CD4-positive, alpha-beta T cell treated with Interleukin-15 for 1 hour (primary cell): ENCODE data around the gene KRIT1.
"Not testable (repeated sequence)": the region's sequence is repeated elsewhere in the genome, so short reads cannot be mapped to it uniquely, and the experiment has no call there.

Experiments used
- DNase-seq: peaks from one replicate; pipeline ENCODE4 v3.0.0-alpha.2; 2020

Gene KRIT1

DNA sequence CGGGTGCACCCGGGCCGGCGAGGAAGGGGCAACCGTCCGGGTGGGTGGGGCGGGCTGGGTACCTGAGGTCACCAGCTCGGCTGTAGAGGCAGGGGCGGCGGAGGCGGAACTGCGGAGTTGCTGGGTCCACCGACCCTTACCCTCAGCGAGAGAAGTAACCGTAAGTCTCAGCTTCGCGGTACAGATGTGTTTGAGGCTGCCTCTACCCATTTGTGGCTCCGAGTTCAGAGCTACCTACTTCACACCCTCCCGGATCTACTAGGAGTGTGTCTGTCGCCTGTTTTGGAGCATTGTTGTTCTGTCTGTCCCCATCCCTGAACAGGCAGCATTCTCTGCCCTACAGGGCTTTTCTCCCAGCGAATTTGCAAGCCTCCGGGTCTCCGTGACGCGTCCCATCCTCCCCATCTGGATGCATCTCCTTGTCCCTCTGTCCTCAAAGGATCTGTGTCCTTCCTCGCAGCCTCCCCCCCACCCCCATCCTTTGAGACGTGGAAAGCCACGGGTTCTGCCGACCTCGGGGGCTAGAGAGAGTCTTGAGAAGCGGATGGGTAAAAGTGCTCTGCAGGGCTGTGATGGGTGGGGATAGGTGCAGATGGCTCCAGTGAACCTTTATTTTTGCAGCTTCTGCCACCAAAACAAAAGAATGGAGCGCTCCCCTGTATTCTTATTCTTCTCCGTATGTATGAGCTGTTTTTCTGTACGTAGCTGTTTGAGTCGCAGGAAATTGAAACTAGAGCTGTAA lies 817 bp upstream of the KRIT1 start:
- peak; percentile 19 for DNase-seq

GRCh38 chr7:92244808-92245486 lies 767 bp downstream of the KRIT1 start:
- DNase-seq, result no peak

DNA sequence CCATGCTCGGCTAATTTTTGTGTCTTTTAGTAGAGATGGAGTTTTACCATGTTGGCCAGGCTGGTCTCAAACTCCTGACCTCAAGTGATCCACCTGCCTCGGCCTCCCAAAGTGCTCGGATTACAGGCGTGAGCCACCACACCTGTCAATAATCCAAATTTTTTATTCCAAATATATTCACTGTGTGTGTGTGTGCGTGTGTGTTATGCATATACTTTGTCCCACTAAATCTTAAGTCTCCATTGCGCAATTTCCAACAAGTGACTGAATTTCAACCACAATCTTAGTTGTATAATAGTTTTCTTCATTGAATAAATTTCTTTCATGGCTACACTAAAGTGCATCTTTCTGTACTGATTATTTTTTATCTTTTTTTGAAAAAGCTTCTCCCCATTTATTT lies 2.7 kb downstream of the KRIT1 start:
- no peak for DNase-seq

- DNase-seq, result no peak
Observed at GRCh38 chr7:92230547-92230946, 15.2 kb downstream of the KRIT1 start.

DNA sequence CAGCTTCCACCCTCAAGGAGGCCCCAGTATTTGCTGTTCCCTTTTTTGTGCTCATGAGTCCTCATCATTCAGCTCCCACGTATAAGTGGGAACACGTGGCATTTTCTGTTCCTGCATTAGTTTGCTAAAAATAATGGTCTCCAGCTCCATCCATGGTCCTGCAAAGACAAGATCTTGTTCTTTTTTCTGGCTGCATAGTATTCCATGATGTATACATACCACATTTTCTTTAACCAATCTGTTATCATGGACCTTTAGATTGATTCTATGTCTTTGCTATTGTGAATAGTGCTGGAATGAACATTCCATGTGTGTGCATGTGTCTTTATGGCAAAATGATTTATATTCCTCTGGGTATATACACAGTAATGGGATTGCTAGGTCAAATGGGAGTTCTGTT lies 17.0 kb downstream of the KRIT1 start:
- no peak for DNase-seq

GRCh38 chr7:92228100-92228499 lies 17.6 kb downstream of the KRIT1 start:
- no peak for DNase-seq

GRCh38 chr7:92226981-92227380 lies 18.7 kb downstream of the KRIT1 start:
- DNase-seq, result no peak

GRCh38 chr7:92221766-92222165 lies 23.9 kb downstream of the KRIT1 start:
- DNase-seq, result no peak

DNA sequence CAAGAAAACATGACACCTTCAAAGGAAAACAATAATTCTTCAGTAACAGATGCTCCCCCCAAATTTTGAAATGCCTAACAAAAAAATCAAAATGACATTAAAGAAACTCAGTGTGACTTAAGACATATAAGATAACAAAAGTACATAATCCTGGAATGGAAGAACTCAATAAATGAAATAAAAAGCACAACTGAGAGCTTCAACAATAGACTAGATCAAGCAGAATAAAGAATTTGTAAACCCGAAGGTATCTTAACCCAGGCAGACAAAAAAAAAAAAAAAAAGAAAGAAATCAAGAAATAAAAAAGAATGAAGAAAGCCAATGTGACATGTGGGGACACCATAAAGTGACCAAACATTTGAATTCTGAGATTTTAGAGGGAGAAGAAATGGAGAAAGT lies 39.0 kb downstream of the KRIT1 start:
- DNase-seq, result no peak

GRCh38 chr7:92205987-92206386 lies 39.7 kb downstream of the KRIT1 start:
- DNase-seq, result no peak

- no peak for DNase-seq
Observed at GRCh38 chr7:92200791-92201190, 44.9 kb downstream of the KRIT1 start.

DNA sequence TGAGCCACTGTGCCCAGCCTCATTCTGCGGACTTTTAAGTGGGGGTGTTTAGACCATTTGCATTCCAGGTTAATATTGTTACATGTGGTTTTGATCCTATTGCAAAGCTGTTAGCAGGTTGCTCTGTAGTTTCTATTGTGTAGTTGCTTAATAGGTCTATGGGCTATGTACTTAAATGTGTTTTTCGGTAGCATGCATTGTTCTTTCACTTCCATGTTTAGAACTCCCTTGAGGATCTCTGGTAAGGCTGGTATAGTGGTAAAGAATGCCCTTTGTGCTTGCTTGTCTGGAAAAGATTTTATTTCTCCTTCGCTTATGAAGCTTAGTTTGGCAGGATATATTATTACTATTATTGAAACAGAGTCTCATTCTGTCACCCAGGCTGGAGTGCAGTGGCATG lies 53.4 kb downstream of the KRIT1 start:
- DNase-seq, result no peak

GRCh38 chr7:92189246-92189645 lies 56.5 kb downstream of the KRIT1 start:
- DNase-seq, result not testable (repeated sequence)

DNA sequence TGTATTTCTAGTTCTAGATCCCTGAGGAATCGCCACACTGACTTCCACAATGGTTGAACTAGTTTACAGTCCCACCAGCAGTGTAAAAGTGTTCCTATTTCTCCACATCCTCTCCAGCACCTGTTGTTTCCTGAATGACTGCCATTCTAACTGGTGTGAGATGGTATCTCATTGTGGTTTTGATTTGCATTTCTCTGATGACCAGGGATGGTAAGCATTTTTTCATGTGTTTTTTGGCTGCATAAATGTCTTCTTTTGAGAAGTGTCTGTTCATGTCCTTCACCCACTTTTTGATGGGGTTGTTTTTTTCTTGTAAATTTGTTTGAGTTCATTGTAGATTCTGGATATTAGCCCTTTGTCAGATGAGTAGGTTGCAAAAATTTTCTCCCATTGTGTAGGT lies 61.4 kb downstream of the KRIT1 start:
- not testable (repeated sequence) for DNase-seq

DNA sequence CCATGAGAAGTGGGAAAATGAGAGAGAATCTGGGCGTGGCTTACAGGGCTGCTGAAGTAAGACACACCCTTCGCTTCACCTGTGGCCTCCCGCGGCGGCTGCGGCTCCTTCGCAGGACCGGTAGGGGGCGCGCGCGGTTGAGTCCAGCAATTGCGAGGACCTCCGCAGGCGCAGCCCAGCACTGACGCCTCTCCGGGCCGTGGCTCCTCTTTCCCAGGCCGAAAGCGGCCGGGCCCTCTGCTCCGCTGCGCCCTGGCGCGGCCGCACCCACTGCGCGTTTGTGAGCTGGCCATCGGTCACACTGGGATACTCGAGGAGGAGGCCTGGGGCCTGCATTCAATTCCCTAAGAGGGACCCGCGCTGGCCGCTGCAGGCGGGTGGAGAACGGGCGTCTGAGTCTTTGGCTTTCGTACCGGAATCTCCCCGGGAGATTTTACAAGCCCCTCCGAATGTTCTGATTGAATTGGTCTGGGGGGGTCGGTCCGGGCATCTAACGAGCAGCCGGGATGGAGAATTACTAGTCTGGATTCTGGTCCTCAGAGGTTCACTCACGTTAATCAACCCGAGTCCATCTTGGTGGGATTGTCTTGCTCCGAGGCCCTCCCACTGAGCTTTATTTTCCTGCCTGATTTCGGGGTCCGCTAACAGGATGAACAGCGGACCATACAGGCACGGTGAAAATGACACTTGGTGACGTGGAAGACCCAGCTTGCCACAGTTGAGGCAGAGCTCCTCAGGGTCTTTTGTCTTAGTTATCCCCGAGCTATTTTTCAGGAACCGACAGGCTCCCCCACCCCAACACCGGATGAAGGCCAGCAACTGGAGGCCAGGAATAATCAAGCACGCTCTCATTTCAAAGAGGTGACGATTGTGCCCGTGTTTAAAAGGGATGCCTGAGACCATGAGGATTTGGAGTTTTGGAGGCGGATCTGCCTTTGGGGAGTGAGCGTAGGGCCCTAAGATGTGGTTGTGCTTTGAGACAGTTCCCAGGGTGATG lies 66.5 kb downstream of the KRIT1 start, which contains the start of gene LRRD1:
LRRD1 (minus strand) TSS at position 215 of the 997 bp plus-strand sequence. CDS start 13,940 bp downstream, outside the sequence.
- DNase-seq, result peak; percentile 87

- no peak for DNase-seq
Observed at GRCh38 chr7:92177362-92177761, 68.4 kb downstream of the KRIT1 start.

DNA sequence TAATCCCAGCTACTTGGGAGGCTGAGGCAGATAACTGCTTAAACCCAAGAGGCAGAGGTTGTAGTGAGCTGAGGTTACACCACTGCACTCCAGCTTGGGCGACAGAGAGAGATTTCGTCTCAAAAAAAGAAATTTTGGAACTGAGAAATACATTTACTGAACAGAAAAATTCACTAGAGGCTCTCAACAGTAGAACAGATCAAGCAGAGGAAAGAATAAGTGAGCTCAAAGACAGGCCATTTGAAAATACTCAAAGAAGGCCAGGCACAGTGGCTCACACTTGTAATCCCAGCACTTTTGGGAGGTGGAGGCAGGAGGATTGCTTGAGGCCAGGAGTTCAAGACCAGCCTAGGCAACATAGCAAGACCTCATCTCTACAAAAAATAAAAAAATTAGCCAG lies 76.2 kb downstream of the KRIT1 start:
- not testable (repeated sequence) for DNase-seq

- no peak for DNase-seq
Observed at GRCh38 chr7:92161271-92161670, 84.4 kb downstream of the KRIT1 start.

DNA sequence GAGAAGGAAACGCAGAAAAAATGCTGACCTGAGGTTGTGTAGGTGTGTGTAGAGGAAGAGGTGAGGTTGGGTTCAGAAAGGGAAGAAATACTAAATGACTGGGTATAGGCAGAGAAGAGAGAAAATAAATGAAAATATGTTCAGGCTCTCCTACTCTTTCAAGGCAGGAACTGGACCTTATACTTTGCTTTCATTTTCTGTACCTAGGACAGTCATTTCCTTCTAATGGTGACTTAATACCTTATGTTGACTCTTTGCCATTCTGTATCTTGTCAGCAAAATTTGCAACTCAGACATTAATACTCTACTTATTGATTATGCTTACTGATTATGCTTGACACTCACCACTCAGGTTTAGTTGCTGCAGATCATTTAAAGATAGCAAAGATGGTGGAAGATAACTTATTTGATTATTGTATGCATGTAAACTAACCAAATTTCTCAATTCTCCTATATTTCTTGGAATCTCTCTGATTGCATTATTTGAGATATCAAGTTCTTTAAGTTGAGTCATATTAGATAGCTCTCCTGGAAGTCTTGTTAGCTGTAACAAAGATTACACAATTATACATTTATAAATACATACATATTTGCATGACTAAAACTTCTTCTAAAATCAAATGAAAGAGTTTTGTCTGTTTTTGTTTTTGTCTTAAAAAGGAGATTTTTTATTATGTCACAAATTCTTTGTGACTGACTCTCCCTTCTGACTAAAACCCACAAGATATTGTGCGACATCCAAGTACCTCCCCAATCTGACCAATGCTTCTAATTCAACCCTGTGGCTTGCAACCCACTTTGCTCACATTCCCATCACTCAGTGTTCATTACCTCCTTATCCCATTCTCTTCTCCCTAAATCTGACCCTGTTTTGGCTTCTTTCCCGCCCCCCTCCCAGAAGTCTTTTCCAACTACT lies 86.8 kb downstream of the KRIT1 start:
- no peak for DNase-seq

DNA sequence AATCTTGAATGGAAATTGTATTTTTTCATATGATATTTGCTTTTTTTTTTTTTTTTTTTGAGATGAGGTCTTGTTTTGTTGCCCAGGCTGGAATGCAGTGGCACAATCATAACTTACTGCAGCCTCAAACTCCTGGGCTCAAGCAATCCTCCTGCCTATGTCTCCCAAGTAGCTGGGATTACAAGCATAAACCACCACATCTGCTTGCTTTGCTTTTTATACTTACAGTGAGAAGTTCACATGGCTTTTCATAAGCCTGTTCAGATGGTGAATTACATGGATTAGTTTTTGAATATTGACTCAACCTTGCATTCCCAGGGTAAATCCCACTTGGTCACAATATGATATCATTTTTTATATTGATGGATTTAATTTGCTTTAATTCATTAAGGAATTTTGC lies 88.7 kb downstream of the KRIT1 start:
- DNase-seq, result no peak

GRCh38 chr7:92155108-92155739 lies 90.5 kb downstream of the KRIT1 start:
- DNase-seq, result no peak
